Osteoblast (primary cell): ENCODE data around the gene NFATC1. TPM values are rescaled to one million over a fixed set of nuclear protein-coding genes. Genes with fewer than 3 reads are reported as not detected.

Source experiments
- DNase-seq: peaks from one replicate; pipeline ENCODE4 v3.0.0; 2011; ENCODE audit warnings: low spot score, mixed read lengths; ENCODE audit not compliant: insufficient read length; ENCODE audit errors: missing footprints
- H2AFZ ChIP-seq: 2 replicates; pipeline ENCODE4 v1.6.0; 2011; ENCODE audit warnings: mild to moderate bottlenecking, low read length
- H3K27ac ChIP-seq: 2 replicates; pipeline ENCODE4 v1.5.1; 2011; ENCODE audit warnings: mild to moderate bottlenecking, low read depth, low read length, moderate library complexity
- H3K27me3 ChIP-seq: 2 replicates; pipeline ENCODE4 v1.6.0; 2012; ENCODE audit warnings: mild to moderate bottlenecking, control low read depth, inconsistent platforms, low read length, moderate library complexity; ENCODE audit not compliant: insufficient read depth
- H3K36me3 ChIP-seq: 2 replicates; pipeline ENCODE4 v1.5.1; 2011; ENCODE audit warnings: mild to moderate bottlenecking, low read length, control low read depth, moderate library complexity; ENCODE audit not compliant: insufficient read depth
- H3K4me1 ChIP-seq: 2 replicates; pipeline ENCODE4 v1.5.1; 2011; ENCODE audit warnings: mild to moderate bottlenecking, low read length, control low read depth, moderate library complexity; ENCODE audit not compliant: insufficient read depth
- H3K4me2 ChIP-seq: 2 replicates; pipeline ENCODE4 v1.6.0; 2011; ENCODE audit warnings: mild to moderate bottlenecking, low read length; ENCODE audit not compliant: insufficient read depth
- H3K4me3 ChIP-seq: fragments of 200-600 bp; sonication (generic); 3 replicates; pipeline ENCODE4 v1.5.1; 2012; ENCODE audit warnings: mild to moderate bottlenecking, low read length, inconsistent platforms; ENCODE audit not compliant: insufficient read depth
- H3K79me2 ChIP-seq: 2 replicates; pipeline ENCODE4 v1.6.0; 2012; ENCODE audit warnings: mild to moderate bottlenecking, low read length, control low read depth, inconsistent platforms; ENCODE audit not compliant: insufficient read depth
- H3K9me3 ChIP-seq: 2 replicates; pipeline ENCODE4 v1.5.1; 2011; ENCODE audit warnings: low read depth, low read length, control low read depth
- H4K20me1 ChIP-seq: 2 replicates; pipeline ENCODE4 v1.6.0; 2012; ENCODE audit warnings: mild to moderate bottlenecking, low read length, control low read depth; ENCODE audit not compliant: insufficient read depth
- total RNA-seq: library from RNA; depleted of rRNA; stranded (reverse); fragments of >200 nt; gene quantifications from 2 replicates; pipeline ENCODE4 v1.2.3, GENCODE V29; 2012
- TF ChIP-seq, protein P1 (sequence below): IDR thresholded peaks from 2 replicates; pipeline ENCODE4 v1.5.1; 2011; ENCODE audit warnings: mild to moderate bottlenecking, low read depth, low read length, moderate library complexity; ENCODE audit errors: extremely low read depth

Gene NFATC1
- total RNA-seq, 1 donor, result 6.2 TPM

DNA sequence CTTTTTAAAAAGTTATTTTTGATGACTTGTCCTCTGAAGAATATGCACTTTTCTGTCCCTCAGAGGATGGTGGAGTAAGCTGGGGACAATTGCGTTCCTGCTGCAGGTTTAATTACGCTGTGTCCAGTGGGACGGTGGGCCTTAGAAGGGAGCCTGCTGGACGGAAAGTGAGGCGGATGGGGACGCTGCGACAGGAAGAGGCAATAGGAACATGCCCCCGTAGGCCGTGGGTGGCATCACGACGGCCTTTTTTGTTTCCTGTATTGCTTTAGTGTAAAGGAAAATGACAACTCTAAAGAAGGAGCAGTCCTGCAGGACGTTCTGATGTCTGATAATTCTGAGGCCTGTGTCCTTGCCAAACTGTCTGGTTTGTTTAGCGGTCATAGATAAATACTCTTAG, 121.6 kb downstream of the NFATC1 start:
- H2AFZ ChIP-seq, result no peak overlapping the region
- H3K36me3 ChIP-seq, result no peaks in the 10 kb centered on the region
- no peak overlapping the region for H3K27ac ChIP-seq
- TF ChIP-seq, protein P1, sequence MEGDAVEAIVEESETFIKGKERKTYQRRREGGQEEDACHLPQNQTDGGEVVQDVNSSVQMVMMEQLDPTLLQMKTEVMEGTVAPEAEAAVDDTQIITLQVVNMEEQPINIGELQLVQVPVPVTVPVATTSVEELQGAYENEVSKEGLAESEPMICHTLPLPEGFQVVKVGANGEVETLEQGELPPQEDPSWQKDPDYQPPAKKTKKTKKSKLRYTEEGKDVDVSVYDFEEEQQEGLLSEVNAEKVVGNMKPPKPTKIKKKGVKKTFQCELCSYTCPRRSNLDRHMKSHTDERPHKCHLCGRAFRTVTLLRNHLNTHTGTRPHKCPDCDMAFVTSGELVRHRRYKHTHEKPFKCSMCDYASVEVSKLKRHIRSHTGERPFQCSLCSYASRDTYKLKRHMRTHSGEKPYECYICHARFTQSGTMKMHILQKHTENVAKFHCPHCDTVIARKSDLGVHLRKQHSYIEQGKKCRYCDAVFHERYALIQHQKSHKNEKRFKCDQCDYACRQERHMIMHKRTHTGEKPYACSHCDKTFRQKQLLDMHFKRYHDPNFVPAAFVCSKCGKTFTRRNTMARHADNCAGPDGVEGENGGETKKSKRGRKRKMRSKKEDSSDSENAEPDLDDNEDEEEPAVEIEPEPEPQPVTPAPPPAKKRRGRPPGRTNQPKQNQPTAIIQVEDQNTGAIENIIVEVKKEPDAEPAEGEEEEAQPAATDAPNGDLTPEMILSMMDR, result no peak
- no peaks in the 10 kb centered on the region for H3K79me2 ChIP-seq
- H4K20me1 ChIP-seq, result no peaks in the 10 kb centered on the region
- H3K4me1 ChIP-seq, result no peaks in the 10 kb centered on the region
- peak; percentile 77 for DNase-seq
- H3K4me2 ChIP-seq, result no peak overlapping the region
- H3K27me3 ChIP-seq, result no peaks in the 10 kb centered on the region
- H3K9me3 ChIP-seq, result no peaks in the 10 kb centered on the region
- no peak overlapping the region for H3K4me3 ChIP-seq

DNA sequence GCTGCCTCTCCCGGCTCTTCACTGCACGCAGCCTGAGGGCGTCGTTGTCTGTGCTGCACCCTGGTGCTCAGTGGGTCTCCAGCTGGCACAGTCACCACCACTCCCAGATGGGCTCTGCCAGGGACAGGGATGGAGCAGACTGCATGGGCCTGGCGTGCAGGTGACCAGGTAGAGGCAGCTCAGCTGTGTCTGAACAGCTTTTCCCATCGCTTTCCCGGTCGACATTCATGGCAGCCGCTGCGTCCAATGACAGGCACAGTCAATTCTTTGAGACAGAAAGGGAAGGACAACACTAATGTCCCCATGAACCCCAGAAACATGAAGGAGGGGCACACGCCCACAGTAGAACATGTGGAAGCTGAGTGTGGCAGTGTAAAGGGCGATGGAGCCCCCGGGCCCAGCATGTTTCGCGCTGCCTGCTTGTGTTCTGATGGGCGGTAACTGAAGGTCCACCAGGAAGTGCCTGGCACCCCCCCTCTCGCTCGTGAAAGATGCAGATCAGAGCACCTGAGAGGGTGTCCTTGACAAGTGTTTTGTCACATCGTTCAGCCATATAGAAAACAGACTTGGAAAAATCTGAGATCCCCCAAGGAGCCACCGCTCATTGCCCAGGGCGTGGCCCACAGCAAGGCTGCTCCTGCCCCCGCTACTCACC, 122.4 kb downstream of the NFATC1 start:
- no peak overlapping the region for H2AFZ ChIP-seq
- TF ChIP-seq, protein P1, result no peak

DNA sequence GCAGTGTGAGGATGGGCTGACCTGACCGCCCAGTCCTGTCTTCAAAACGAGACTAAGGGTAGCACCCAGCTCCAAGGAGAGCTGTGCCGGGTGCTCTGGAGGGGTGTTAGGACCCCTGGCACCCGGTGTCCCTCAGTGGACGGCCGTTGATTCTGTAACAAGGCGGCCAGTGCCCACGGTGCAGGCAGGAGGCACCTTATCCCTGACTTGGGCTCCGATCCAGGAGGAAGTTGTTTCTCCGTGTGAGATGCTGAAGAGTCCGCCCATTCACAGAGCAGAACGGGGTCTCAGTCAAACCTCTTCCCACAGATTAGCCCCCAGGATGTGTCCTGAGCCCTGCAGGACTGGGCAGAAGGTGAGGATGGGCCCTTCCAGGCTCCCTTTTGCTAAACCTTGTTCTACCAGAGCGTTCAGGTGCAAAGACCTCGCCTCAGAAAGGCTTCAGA, 123.0 kb downstream of the NFATC1 start:
- H3K4me3 ChIP-seq, result no peak overlapping the region
- no peaks in the 10 kb centered on the region for H3K27me3 ChIP-seq
- TF ChIP-seq, protein P1, result no peak
- H3K36me3 ChIP-seq, result no peaks in the 10 kb centered on the region
- H3K9me3 ChIP-seq, result no peaks in the 10 kb centered on the region
- no peak overlapping the region for H3K27ac ChIP-seq
- no peaks in the 10 kb centered on the region for H4K20me1 ChIP-seq
- no peaks in the 10 kb centered on the region for H3K4me1 ChIP-seq
- peak; percentile 34 for DNase-seq
- H3K4me2 ChIP-seq, result no peak overlapping the region
- no peak overlapping the region for H2AFZ ChIP-seq
- H3K79me2 ChIP-seq, result no peaks in the 10 kb centered on the region

More for the DNA sequence above, 122.4 kb downstream of the NFATC1 start:
- peak; percentile 54 for DNase-seq
- Histone ChIP-seq H3K9me3 (no peaks in the 10 kb centered on the region), H3K27ac (no peak overlapping the region), H3K27me3 (no peaks in the 10 kb centered on the region), H3K4me2 (no peak overlapping the region), H3K79me2 (no peaks in the 10 kb centered on the region), H4K20me1 (no peaks in the 10 kb centered on the region), H3K4me3 (no peak overlapping the region), H3K36me3 (no peaks in the 10 kb centered on the region), H3K4me1 (no peaks in the 10 kb centered on the region)

DNA sequence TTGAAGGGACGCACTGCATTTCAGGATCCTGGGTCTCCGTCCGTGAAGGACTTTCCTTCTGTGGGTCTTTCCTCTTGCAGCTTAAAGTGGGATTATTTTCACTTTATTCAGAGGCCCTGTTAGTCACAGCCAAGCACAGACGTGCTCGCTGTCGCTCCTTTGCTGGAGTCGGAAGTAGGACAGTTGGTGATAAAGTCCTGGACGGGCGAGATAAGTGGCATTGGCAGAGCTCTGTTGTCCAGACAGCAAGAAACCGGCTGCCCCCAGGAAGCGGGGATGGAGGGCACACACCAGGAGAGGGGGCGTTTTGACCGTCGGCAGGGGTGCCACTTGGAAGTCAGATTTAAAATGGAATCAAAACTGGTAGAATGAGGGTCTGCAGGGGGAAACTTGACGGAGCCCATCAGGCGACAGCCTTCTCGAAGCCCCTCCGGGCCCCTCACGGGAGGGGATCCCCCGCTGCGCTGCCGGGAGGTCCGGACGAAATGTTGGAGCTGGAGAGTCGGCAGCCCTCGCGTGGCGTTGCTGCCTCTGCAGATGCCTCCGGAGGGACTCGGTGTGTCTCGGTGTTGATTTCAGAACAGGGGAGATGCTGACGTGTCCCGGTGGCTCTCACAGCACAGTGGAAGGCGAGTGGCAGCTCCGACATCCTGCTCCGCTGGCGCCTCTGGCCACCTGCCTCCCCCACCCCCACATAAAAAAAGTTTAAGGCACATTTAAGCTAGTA, 124.2 kb downstream of the NFATC1 start:
- Histone ChIP-seq H2AFZ (no peak overlapping the region), H3K36me3 (no peaks in the 10 kb centered on the region), H3K27me3 (no peaks in the 10 kb centered on the region), H3K4me2 (no peak overlapping the region), H3K9me3 (no peaks in the 10 kb centered on the region), H4K20me1 (no peaks in the 10 kb centered on the region), H3K27ac (no peak overlapping the region), H3K79me2 (no peaks in the 10 kb centered on the region), H3K4me1 (no peaks in the 10 kb centered on the region), H3K4me3 (no peak overlapping the region)
- TF ChIP-seq, protein P1, result no peak
- peak; percentile 78 for DNase-seq
